Fibroblast of villous mesenchyme (primary cell): ENCODE results near the gene RUNX2. TPM values are rescaled to one million over a fixed set of nuclear protein-coding genes. Genes with fewer than 3 reads are reported as not detected.

Source experiments
- DNase-seq: peaks from one replicate; pipeline ENCODE4 v3.0.0-alpha.2; 2010; ENCODE audit warnings: low read depth
- H3K4me3 ChIP-seq: 2 replicates; pipeline ENCODE4 v1.5.1; 2011; ENCODE audit warnings: low read depth, mild to moderate bottlenecking, low read length
- total RNA-seq: library from RNA; depleted of rRNA; stranded (reverse); fragments of >200 nt; gene quantifications from 2 replicates; pipeline ENCODE4 v1.2.3, GENCODE V29; 2012
- TF ChIP-seq, protein P1 (sequence below): IDR thresholded peaks from 2 replicates; pipeline ENCODE4 v1.5.1; 2012; ENCODE audit warnings: low read depth, mild to moderate bottlenecking, low read length; ENCODE audit not compliant: insufficient read depth

Gene RUNX2
- total RNA-seq, 1 donor, result 8.6 TPM

- no peak for DNase-seq
- no peak overlapping the region for H3K4me3 ChIP-seq
- TF ChIP-seq, protein P1, sequence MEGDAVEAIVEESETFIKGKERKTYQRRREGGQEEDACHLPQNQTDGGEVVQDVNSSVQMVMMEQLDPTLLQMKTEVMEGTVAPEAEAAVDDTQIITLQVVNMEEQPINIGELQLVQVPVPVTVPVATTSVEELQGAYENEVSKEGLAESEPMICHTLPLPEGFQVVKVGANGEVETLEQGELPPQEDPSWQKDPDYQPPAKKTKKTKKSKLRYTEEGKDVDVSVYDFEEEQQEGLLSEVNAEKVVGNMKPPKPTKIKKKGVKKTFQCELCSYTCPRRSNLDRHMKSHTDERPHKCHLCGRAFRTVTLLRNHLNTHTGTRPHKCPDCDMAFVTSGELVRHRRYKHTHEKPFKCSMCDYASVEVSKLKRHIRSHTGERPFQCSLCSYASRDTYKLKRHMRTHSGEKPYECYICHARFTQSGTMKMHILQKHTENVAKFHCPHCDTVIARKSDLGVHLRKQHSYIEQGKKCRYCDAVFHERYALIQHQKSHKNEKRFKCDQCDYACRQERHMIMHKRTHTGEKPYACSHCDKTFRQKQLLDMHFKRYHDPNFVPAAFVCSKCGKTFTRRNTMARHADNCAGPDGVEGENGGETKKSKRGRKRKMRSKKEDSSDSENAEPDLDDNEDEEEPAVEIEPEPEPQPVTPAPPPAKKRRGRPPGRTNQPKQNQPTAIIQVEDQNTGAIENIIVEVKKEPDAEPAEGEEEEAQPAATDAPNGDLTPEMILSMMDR, result no peak
These were observed 351.5 kb downstream of the RUNX2 start for GRCh38 chr6:45679631-45680030.

DNA sequence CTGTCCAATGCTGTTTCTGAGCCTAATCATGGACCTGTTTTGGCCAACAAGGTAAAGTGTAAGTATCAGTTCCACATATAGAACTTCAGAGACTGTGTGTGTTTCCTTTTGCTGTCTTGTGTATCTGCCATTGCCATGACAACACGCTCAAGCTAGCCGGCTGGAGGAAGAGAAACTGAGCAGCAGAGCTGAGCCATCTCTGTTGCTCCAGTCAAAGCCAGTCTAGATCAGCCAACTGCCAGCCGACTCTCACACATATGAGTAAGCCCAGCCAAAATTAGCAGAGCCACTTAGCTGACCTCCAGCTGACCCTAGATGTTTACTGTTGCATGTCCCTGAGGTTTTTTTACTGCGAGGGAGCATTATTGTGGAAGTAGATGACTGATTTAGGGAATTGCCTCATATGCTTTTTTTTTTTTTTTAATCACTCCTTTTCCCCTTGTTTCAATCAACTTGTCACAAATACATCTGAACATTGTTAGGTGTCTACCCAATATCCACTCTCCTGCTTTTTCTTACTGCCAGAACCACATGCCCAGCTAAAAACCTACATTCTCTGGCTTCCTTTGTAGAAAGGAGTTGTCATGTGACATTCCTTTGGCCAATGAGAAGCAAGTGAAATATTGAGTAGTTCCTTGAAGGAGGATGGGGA lies 353.9 kb downstream of the RUNX2 start:
- no peak overlapping the region for H3K4me3 ChIP-seq
- TF ChIP-seq, protein P1, result no peak
- peak; percentile 70 for DNase-seq

DNA sequence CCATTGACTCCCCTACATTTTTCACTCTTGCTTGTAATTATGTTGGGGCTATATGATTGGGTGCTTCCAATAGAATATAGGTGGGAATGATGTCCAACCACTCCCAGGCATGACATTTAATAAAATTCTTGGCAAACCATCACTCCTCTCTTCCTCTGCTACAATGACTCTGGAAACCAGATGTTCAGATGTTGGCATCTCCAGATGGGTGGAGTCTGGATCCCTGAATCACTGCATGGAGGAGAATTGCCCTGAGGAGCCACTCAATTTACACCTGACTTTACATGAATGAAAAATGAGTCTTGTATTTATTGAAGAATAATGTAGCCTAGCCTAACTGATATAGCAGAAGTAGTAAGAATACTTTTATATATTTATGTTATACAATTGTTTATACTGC lies 356.3 kb downstream of the RUNX2 start:
- no peak for DNase-seq
- TF ChIP-seq, protein P1, result no peak
- H3K4me3 ChIP-seq, result no peak overlapping the region

GRCh38 chr6:45685076-45685475 lies 356.9 kb downstream of the RUNX2 start:
- DNase-seq, result peak; percentile 24
- TF ChIP-seq, protein P1, result no peak
- H3K4me3 ChIP-seq, result no peak overlapping the region

GRCh38 chr6:45686841-45687569 lies 358.9 kb downstream of the RUNX2 start:
- DNase-seq, result no peak
- TF ChIP-seq, protein P1, result no peak
- H3K4me3 ChIP-seq, result no peak overlapping the region

DNA sequence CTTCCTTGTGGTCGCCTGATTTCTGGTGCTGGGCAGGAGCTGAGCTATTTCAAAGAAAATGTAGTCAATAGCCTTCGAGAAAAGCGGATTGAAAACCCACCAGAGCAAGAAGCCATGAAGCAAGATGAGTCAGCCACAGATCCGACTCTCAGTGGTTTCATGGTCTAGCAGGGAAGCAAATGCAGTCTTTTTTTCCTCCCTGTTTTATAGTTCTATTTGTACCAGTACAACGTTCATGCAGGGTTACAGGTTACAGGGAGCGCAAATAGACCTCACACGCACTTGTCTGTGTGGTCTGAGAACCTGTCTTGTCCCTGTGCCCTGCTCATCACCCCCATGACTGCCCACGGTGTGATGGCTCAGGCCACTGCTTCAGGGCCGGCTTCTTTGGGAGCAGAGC lies 359.4 kb downstream of the RUNX2 start:
- TF ChIP-seq, protein P1, result no peak
- DNase-seq, result no peak
- no peak overlapping the region for H3K4me3 ChIP-seq

DNA sequence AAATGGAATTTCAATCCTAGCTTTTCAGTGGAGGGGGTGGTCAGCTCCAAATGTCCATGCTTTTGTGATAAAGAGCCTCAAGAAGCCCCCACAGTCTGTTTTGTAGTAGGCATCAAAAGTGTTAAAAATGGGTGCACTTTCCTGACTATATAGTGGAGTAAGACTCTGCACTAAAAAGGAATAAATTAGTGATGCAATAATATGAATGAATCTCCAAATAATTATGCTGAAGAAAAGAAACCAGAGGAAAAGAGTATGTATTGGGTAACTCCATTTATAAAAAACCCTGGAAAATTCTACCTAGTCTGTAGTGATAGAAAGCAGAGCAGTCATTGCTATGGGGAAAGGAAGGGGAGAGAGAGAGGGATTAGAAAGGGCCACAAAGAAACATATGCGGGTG lies 360.1 kb downstream of the RUNX2 start:
- TF ChIP-seq, protein P1, result no peak
- DNase-seq, result no peak
- H3K4me3 ChIP-seq, result no peak overlapping the region
